ENCODE results near the gene LENG1.

Gene LENG1

DNA sequence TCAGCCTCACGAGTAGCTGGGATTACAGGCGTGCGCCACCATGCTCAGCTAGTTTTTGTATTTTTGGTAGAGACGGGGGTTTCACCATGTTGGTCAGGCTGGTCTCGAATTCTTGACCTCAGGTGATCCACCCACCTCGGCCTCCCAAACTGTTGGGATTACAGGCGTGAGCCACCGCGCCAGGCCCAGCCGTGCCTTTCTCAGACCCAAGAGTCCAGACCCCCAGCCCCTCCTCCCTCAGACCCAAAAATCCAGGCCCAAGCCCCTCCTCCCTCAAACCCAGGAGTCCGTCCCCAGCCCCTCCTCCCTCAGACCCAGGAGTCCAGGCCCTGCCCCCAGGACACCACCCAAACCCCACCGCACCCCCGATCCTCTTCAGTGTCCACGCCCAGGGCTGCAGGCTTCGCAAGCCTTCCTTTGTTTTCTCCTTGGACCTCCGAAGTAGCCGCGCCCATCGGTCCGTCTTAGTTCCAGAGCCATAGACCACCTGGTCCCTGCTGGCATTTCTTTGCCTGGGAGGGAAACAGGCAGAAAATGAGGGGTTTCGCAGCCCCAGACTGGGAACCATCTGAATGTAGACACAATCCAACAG is 9.7 kb upstream of the LENG1 start:
- H4K20me1 ChIP-seq (ENCODE audit: low read depth, low read length): no peaks in the 10 kb centered on the region
- no peak overlapping the region for H2AFZ ChIP-seq (ENCODE audit: low read depth, low read length, severe bottlenecking)
- H3K79me2 ChIP-seq (ENCODE audit: insufficient read depth, low read length): no peaks in the 10 kb centered on the region
- H3K9me3 ChIP-seq (ENCODE audit: insufficient read depth, low read length): no peaks in the 10 kb centered on the region
- H3K27ac ChIP-seq (ENCODE audit: low read depth, low read length): no peak overlapping the region
- TF ChIP-seq EZH2phosphoT487 (conservative IDR thresholded peaks at IDR 0.05; ENCODE audit: low read length): no peak
- no peak for TF ChIP-seq CTCF (IDR thresholded peaks at IDR 0.05; ENCODE audit: insufficient read depth, low read length, poor library complexity, severe bottlenecking)
- no peak overlapping the region for H3K4me2 ChIP-seq (ENCODE audit: low read depth, low read length, poor library complexity, severe bottlenecking)
- no peak overlapping the region for H3K9ac ChIP-seq (ENCODE audit: low read length)
- H3K9me2 ChIP-seq (replicated peaks; ENCODE audit: insufficient read depth, low read length): no peaks in the 10 kb centered on the region
- no peaks in the 10 kb centered on the region for H3F3A ChIP-seq (ENCODE audit: insufficient read depth)
- no peaks in the 10 kb centered on the region for H3K27me3 ChIP-seq (ENCODE audit: low read length)
- no peak overlapping the region for H3K4me3 ChIP-seq (ENCODE audit: insufficient read depth, low read length, poor library complexity, severe bottlenecking)
- H3K36me3 ChIP-seq (ENCODE audit: low read length): no peaks in the 10 kb centered on the region

DNA sequence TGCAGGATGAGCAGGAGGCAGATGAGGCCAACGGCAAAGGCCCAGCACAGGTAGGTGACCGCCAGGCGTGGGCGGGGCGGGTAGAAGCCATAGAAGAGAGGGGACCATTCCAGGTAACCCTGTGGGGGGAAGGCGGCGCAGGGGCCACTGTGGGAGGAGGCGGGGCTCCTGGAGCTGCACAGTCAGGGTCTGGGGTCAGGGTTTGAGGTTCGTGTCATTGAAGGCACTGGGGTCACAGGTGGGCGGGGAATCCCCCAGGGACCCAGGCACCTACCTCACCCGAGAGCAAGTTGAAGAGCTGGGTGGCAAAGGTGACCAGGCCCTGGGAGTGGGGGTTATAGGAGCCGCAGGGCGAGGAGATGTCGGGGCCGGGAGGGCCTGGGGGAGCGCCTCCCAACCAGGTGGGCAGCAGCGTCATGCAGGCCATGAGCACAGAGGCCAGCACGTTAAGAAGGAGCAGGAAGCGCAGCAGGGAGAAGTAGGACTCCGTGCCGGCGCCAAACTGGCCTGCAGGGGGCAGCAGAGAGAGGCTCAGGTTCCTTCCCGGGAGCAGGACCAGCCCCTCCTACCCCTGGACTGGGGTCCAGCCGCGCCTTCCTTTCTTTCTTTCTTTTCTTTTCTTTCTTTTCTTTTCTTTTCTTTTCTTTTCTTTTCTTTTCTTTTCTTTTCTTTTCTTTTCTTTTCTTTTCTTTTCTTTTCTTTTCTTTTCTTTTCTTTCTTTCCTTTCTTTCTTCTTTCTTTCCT is 8.8 kb upstream of the LENG1 start:
- TF ChIP-seq EZH2phosphoT487 (conservative IDR thresholded peaks at IDR 0.05; ENCODE audit: low read length) (no peak), CTCF (IDR thresholded peaks at IDR 0.05; ENCODE audit: insufficient read depth, low read length, poor library complexity, severe bottlenecking) (peak; percentile 55)
- Histone ChIP-seq H3K9me2 (replicated peaks; ENCODE audit: insufficient read depth, low read length) (no peaks in the 10 kb centered on the region), H3K79me2 (ENCODE audit: insufficient read depth, low read length) (no peaks in the 10 kb centered on the region), H3K27ac (ENCODE audit: low read depth, low read length) (no peak overlapping the region), H3K9ac (ENCODE audit: low read length) (no peak overlapping the region), H3K9me3 (ENCODE audit: insufficient read depth, low read length) (no peaks in the 10 kb centered on the region), H2AFZ (ENCODE audit: low read depth, low read length, severe bottlenecking) (no peak overlapping the region), H4K20me1 (ENCODE audit: low read depth, low read length) (no peaks in the 10 kb centered on the region), H3K36me3 (ENCODE audit: low read length) (no peaks in the 10 kb centered on the region), H3K4me2 (ENCODE audit: low read depth, low read length, poor library complexity, severe bottlenecking) (peak overlapping the region; percentile 21), H3F3A (ENCODE audit: insufficient read depth) (no peaks in the 10 kb centered on the region), H3K27me3 (ENCODE audit: low read length) (no peaks in the 10 kb centered on the region), H3K4me3 (ENCODE audit: insufficient read depth, low read length, poor library complexity, severe bottlenecking) (no peak overlapping the region)

- Histone ChIP-seq H3K4me3 (ENCODE audit: insufficient read depth, low read length, poor library complexity, severe bottlenecking) (no peak overlapping the region), H4K20me1 (ENCODE audit: low read depth, low read length) (no peaks in the 10 kb centered on the region), H3K9me2 (replicated peaks; ENCODE audit: insufficient read depth, low read length) (no peaks in the 10 kb centered on the region), H3K4me2 (ENCODE audit: low read depth, low read length, poor library complexity, severe bottlenecking) (no peak overlapping the region), H2AFZ (ENCODE audit: low read depth, low read length, severe bottlenecking) (no peak overlapping the region), H3K36me3 (ENCODE audit: low read length) (no peaks in the 10 kb centered on the region), H3F3A (ENCODE audit: insufficient read depth) (no peaks in the 10 kb centered on the region), H3K27ac (ENCODE audit: low read depth, low read length) (no peak overlapping the region), H3K9ac (ENCODE audit: low read length) (no peak overlapping the region), H3K27me3 (ENCODE audit: low read length) (no peaks in the 10 kb centered on the region), H3K9me3 (ENCODE audit: insufficient read depth, low read length) (no peaks in the 10 kb centered on the region), H3K79me2 (ENCODE audit: insufficient read depth, low read length) (no peaks in the 10 kb centered on the region)
- no peak for TF ChIP-seq CTCF (IDR thresholded peaks at IDR 0.05; ENCODE audit: insufficient read depth, low read length, poor library complexity, severe bottlenecking)
- TF ChIP-seq EZH2phosphoT487 (conservative IDR thresholded peaks at IDR 0.05; ENCODE audit: low read length): no peak
These were observed 5.7 kb upstream of the LENG1 start for GRCh38 chr19:54165222-54165621.
